Measurements from ENCODE around the gene FARP1.

FARP1 gene

GRCh38 chr13:98278068-98278724, 135.3 kb downstream of the FARP1 start:
- H3K4me3 ChIP-seq (ENCODE audit: low read depth, low read length): no peak overlapping the region
- TF ChIP-seq, protein P1, sequence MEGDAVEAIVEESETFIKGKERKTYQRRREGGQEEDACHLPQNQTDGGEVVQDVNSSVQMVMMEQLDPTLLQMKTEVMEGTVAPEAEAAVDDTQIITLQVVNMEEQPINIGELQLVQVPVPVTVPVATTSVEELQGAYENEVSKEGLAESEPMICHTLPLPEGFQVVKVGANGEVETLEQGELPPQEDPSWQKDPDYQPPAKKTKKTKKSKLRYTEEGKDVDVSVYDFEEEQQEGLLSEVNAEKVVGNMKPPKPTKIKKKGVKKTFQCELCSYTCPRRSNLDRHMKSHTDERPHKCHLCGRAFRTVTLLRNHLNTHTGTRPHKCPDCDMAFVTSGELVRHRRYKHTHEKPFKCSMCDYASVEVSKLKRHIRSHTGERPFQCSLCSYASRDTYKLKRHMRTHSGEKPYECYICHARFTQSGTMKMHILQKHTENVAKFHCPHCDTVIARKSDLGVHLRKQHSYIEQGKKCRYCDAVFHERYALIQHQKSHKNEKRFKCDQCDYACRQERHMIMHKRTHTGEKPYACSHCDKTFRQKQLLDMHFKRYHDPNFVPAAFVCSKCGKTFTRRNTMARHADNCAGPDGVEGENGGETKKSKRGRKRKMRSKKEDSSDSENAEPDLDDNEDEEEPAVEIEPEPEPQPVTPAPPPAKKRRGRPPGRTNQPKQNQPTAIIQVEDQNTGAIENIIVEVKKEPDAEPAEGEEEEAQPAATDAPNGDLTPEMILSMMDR (IDR thresholded peaks at IDR 0.05; ENCODE audit: low read depth, low read length, missing control alignments): no peak
- in situ Hi-C loops (cut with HindIII; ENCODE audit: low sequenced_read_pairs): no loop called here
- no peak for DNase-seq (ENCODE audit: low read depth)

DNA sequence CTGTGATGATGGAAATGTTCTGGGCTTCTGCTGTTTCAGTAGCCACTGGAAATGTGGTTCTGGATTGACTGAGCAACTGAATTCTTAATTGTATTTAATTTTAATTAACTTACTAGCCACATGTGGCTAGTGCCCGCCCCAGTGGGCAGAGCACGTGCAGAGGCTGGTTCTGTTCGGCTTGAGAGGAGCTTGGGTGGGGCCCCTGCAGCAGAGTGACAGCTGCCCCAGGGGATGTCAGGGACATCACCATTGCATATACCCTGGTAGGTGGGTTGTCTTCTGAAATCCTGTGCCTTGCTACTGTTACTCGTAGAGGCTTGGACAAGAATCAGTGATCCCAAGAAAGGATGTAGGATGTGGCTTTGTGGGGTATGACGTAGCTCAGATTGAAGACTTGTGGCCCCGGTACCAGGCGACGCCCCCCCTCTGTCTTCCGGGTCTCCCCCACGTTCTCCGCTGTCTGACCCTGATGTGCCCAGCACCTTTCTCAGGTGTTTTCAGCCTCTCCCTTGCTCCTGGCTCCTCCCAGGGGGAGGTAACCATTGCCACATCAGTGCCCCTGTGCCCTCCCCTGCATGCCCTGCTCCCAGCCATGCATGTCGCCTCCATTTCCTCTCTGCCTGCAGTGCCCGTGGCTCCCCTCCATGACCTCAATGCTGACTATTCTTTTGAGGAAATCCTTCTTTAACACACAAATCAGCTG, 136.7 kb downstream of the FARP1 start:
- in situ Hi-C loops (cut with HindIII; ENCODE audit: low sequenced_read_pairs): no loop called here
- TF ChIP-seq, protein P1 (IDR thresholded peaks at IDR 0.05; ENCODE audit: low read depth, low read length, missing control alignments): no peak
- DNase-seq (ENCODE audit: low read depth): no peak
- H3K4me3 ChIP-seq (ENCODE audit: low read depth, low read length): no peak overlapping the region

DNA sequence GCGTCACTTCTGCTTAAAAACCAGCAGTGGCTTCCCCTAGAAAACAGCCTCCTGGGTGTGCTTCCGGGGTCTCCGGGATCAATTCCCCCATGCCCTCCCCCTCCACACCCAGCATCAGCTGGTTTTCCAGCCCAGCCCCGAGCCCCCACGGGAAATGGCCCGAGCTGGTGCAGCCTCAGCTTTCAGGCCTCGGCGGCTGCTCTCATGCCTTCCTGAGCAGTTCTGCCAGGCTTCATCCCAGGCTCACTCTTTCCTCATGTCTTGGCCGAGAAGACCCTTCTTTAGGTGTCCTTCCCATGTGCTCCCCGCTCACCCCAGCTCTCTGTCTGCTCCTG, 137.2 kb downstream of the FARP1 start:
- H3K4me3 ChIP-seq (ENCODE audit: low read depth, low read length): no peak overlapping the region
- no peak for DNase-seq (ENCODE audit: low read depth)
- in situ Hi-C loops (cut with HindIII; ENCODE audit: low sequenced_read_pairs): no loop called here
- TF ChIP-seq, protein P1 (IDR thresholded peaks at IDR 0.05; ENCODE audit: low read depth, low read length, missing control alignments): no peak

GRCh38 chr13:98284679-98285078, 141.8 kb downstream of the FARP1 start:
- DNase-seq (ENCODE audit: low read depth): no peak
- no peak overlapping the region for H3K4me3 ChIP-seq (ENCODE audit: low read depth, low read length)
- in situ Hi-C loops (cut with HindIII; ENCODE audit: low sequenced_read_pairs): loop anchor here (5.0 kb wide), 2 partner anchors 42 to 63 kb away; no protein-coding TSS in a partner anchor
- TF ChIP-seq, protein P1 (IDR thresholded peaks at IDR 0.05; ENCODE audit: low read depth, low read length, missing control alignments): no peak

GRCh38 chr13:98285317-98285716, 142.4 kb downstream of the FARP1 start:
- in situ Hi-C loops (cut with HindIII; ENCODE audit: low sequenced_read_pairs): loop anchor here (5.0 kb wide), 2 partner anchors 43 to 62 kb away; no protein-coding TSS in a partner anchor
- no peak overlapping the region for H3K4me3 ChIP-seq (ENCODE audit: low read depth, low read length)
- DNase-seq (ENCODE audit: low read depth): no peak
- TF ChIP-seq, protein P1 (IDR thresholded peaks at IDR 0.05; ENCODE audit: low read depth, low read length, missing control alignments): no peak

DNA sequence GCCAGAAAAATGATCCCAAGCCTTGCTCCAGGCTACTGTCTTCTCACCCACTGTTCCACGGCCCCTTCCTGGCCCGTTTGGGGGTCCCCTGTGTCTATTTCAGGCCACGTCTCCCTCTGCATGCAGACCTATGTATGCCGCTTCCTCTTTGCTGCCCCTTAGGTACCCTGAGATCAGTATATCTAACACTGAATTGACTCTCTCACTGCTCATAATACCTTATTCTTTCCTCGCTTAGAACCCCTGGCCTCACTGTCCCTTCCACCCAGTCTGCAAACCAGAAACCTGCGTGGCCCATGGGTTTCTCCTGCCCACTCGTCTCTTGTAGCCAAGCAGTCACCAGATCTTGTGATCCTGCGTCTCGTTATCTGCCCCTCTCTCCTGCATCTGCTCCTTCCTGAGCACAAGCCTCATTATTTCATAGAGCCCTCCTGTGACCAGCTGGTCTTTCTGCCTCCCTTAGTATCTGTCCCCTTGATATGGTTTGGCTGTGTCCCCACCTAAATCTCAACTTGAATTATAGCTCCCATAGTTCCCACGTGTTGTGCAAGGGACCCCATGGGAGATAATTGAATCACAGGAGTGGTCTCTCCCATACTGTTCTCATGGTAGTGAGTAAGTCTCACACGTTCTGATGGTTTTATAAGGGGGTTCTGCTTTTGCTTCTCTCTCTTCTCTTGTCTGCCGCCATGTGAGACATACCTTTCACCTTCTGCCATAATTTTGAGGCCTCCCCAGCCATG, 143.1 kb downstream of the FARP1 start:
- TF ChIP-seq, protein P1 (IDR thresholded peaks at IDR 0.05; ENCODE audit: low read depth, low read length, missing control alignments): no peak
- DNase-seq (ENCODE audit: low read depth): no peak
- no peak overlapping the region for H3K4me3 ChIP-seq (ENCODE audit: low read depth, low read length)
- in situ Hi-C loops (cut with HindIII; ENCODE audit: low sequenced_read_pairs): loop anchor here (5.0 kb wide), 2 partner anchors 44 to 61 kb away; no protein-coding TSS in a partner anchor
